ENCODE measurements around the gene GRID2. TPM values are rescaled to one million over a fixed set of nuclear protein-coding genes. Genes with fewer than 3 reads are reported as not detected.
"Not testable (repeated sequence)": the region's sequence is repeated elsewhere in the genome, so short reads cannot be mapped to it uniquely, and the experiment has no call there.

The GRID2 gene
- total RNA-seq, 3 donors from 2014 or later = 0.44 TPM; not detected in 2

DNA sequence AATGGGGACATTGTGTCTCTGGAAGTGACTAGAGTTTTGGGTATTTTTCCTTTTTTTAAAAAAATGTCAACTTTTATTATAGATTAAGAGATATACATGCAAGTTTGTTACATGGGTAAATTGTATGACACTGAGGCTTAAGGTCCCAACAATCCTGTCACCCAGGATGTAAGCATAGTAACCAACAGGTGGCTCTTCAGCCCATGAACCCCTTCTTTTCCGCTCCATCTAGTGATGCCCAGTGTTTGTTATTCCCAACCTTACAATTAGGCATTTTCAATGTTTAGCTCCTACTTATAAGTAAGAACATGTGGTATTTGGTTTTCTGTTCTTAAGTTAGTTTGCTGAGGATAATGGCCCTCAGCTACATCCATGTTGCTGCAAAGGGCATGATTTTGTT lies 102.7 kb downstream of the GRID2 start:
- Histone ChIP-seq H3K4me1 (ENCODE audit: low read depth) (no peaks in the 10 kb centered on the region), H3K4me3 (no peak overlapping the region), H3K36me3 (ENCODE audit: low read depth) (no peaks in the 10 kb centered on the region), H3K9me3 (no peaks in the 10 kb centered on the region)
- ATAC-seq = no peak
- TF ChIP-seq, protein P1, sequence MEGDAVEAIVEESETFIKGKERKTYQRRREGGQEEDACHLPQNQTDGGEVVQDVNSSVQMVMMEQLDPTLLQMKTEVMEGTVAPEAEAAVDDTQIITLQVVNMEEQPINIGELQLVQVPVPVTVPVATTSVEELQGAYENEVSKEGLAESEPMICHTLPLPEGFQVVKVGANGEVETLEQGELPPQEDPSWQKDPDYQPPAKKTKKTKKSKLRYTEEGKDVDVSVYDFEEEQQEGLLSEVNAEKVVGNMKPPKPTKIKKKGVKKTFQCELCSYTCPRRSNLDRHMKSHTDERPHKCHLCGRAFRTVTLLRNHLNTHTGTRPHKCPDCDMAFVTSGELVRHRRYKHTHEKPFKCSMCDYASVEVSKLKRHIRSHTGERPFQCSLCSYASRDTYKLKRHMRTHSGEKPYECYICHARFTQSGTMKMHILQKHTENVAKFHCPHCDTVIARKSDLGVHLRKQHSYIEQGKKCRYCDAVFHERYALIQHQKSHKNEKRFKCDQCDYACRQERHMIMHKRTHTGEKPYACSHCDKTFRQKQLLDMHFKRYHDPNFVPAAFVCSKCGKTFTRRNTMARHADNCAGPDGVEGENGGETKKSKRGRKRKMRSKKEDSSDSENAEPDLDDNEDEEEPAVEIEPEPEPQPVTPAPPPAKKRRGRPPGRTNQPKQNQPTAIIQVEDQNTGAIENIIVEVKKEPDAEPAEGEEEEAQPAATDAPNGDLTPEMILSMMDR (IDR thresholded peaks at IDR 0.05) = no peak
- intact Hi-C loops (cut with DNase I, micrococcal nuclease) = no loop called here
- no peak for DNase-seq

DNA sequence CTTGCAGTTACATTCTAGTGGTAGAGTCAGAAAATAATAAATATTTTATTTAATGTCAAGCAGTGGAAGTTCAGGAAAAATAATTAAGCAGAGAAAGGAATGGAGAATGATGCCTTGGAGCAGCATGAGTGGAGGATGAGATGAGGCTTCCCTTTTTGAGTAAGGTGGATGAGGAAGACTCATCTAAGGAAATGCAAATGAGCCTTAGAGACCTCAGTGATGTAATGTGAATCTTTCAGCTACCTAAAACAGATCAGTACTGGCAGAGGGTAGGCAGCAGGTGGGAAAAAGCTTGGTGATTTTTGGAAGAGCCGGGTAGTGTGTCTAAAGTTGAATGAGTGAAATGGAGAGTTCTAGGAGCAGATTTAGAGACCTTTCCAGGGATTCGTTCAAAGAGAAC lies 118.2 kb downstream of the GRID2 start:
- H3K36me3 ChIP-seq (ENCODE audit: low read depth) = no peaks in the 10 kb centered on the region
- intact Hi-C loops (cut with DNase I, micrococcal nuclease) = no loop called here
- H3K4me1 ChIP-seq (ENCODE audit: low read depth) = no peaks in the 10 kb centered on the region
- TF ChIP-seq, protein P1 (IDR thresholded peaks at IDR 0.05) = no peak
- ATAC-seq = no peak
- H3K9me3 ChIP-seq = no peaks in the 10 kb centered on the region
- DNase-seq = no peak
- no peak overlapping the region for H3K4me3 ChIP-seq

DNA sequence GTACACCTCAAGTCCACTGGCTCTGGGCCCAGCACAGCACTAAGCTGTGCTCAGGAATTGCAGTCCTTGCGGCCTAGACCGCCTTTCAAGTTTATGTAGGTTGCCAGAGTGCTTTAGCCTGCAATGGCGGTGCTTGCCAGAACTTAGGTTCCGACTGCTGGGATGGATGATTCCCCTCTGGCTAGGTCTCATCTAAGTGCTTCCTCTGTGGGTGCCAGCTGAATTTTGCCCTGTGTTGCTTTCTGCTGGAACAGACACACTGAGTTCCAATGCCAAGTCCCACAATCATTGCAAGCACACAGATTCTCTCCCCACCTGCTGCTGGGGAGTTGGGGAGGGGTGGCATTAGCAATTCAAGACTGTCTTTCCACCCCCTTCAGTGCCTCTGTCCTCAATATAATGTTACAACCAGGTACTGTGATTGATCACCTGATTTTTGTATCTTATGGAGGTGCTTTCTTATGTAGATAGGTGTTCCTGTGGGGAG lies 129.5 kb downstream of the GRID2 start:
- TF ChIP-seq, protein P1 (IDR thresholded peaks at IDR 0.05) = no peak
- H3K4me3 ChIP-seq = no peak overlapping the region
- ATAC-seq (no peak), DNase-seq (no peak)
- no peaks in the 10 kb centered on the region for H3K4me1 ChIP-seq (ENCODE audit: low read depth)
- no peaks in the 10 kb centered on the region for H3K36me3 ChIP-seq (ENCODE audit: low read depth)
- intact Hi-C loops (cut with DNase I, micrococcal nuclease) = no loop called here
- H3K9me3 ChIP-seq = no peaks in the 10 kb centered on the region

DNA sequence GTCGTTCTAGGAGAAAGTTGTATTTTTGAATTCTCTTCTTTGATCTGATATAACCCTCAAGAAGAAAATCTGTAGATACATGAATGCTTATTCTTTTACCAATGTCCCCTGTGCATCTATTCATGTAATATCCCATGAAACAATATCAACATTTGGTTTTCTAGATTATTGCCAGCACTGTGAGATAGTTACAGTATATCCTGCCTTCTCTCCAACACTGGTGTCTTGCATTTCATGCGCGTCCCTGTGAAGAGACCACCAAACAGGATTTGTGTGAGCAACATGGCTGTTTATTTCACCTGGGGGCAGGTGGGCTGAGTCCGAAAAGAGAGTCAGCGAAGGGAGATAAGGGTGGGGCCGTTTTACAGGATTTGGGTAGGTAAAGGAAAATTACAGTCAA lies 135.0 kb downstream of the GRID2 start:
- DNase-seq; H3K36me3 ChIP-seq (ENCODE audit: low read depth); ATAC-seq; H3K9me3 ChIP-seq; H3K4me1 ChIP-seq (ENCODE audit: low read depth); H3K4me3 ChIP-seq; intact Hi-C loops (cut with DNase I, micrococcal nuclease): not testable (repeated sequence)

DNA sequence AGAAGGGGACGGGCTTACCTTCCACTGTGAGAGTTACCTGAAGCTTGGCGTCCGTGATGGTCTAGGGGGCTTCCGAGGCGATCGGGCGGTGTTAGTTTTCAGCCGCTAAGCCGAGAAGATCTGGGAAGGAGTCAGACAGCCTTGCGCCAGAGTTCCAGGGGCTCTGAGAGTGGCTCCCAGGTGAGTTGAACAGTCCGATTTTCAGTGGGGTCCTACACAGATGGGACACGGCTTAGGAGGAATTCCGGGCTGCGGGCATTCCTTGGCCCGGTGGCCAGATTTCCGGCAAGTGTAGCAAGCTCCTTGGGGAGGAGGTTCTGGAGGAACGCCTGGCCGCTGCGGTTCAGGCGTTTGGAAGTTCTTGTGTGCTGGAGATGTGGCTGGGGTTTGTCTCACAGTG lies 138.4 kb downstream of the GRID2 start:
- intact Hi-C loops (cut with DNase I, micrococcal nuclease); ATAC-seq; H3K9me3 ChIP-seq; H3K36me3 ChIP-seq (ENCODE audit: low read depth); DNase-seq; H3K4me3 ChIP-seq; H3K4me1 ChIP-seq (ENCODE audit: low read depth): not testable (repeated sequence)

DNA sequence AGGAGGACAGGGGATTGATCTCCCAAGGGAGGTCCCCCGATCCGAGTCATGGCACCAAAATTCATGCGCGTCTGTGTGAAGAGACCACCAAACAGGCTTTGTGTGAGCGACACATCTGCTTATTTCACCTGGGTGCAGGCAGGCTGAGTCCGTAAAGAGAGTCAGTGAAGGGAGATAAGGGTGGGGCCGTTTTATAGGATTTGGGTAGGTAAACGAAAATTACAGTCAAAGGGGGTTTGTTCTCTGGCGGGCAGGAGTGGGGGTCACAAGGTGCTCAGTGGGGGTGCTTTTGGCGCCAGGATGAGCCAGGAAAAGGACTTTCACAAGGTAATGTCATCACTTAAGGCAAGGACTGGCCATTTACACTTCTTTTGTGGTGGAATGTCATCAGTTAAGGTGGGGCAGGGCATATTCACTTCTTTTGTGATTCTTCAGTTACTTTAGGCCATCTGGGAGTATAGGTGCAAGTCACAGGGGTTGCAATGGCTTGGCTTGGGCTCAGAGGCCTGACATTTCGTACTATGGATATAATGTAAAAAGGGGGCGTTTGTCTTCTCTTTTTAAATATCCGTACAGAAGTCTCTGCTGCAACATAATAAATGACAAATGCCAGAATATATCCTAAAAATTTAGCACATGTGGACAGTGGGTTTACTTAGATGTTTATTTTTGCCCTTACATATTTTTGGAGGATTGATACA lies 140.5 kb downstream of the GRID2 start:
- H3K4me1 ChIP-seq (ENCODE audit: low read depth); H3K36me3 ChIP-seq (ENCODE audit: low read depth); ATAC-seq; H3K9me3 ChIP-seq; H3K4me3 ChIP-seq; intact Hi-C loops (cut with DNase I, micrococcal nuclease); DNase-seq: not testable (repeated sequence)

DNA sequence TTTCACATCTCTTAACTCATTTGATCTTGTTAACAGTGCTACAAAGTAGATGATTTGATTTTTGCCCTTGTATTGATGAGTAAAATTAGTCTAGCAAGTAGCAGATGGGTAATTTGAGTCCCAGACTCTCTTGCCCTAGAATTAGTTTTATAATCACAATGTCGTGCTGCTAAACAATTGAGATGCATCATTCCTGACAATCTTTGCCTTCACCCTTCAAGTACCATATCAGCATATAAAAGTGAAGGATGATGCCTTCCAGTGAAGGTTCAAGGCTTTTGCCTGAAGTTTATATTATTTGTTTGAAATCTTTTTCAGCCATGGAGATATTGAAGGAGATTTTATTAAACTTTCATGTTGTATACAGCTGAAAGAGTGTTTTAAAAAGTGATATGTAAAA lies 141.4 kb downstream of the GRID2 start:
- DNase-seq = no peak
- ATAC-seq = no peak
- Histone ChIP-seq H3K9me3 (no peaks in the 10 kb centered on the region), H3K4me3 (no peak overlapping the region), H3K4me1 (ENCODE audit: low read depth) (no peaks in the 10 kb centered on the region), H3K36me3 (ENCODE audit: low read depth) (no peaks in the 10 kb centered on the region)
- TF ChIP-seq, protein P1 (IDR thresholded peaks at IDR 0.05) = no peak
- intact Hi-C loops (cut with DNase I, micrococcal nuclease) = no loop called here

Measured in mucosa of descending colon (tissue), 3 donors.